Measurements from ENCODE around the gene TFAP2D.
A peak's percentile ranks its signal among the peaks of the same experiment; 100 is the strongest.

TFAP2D gene

GRCh38 chr6:50720623-50721022, 7.3 kb downstream of the TFAP2D start:
- peak; percentile 62 for DNase-seq (ENCODE audit: low spot score)

- DNase-seq (ENCODE audit: low spot score), result no peak
These were observed 8.7 kb downstream of the TFAP2D start for GRCh38 chr6:50721978-50722377.

GRCh38 chr6:50722829-50723554, 9.7 kb downstream of the TFAP2D start:
- DNase-seq (ENCODE audit: low spot score), result no peak

GRCh38 chr6:50724381-50725124, 11.2 kb downstream of the TFAP2D start:
- no peak for DNase-seq (ENCODE audit: low spot score)

- no peak for DNase-seq (ENCODE audit: low spot score)
These were observed 21.2 kb downstream of the TFAP2D start for GRCh38 chr6:50734488-50734887.

- DNase-seq (ENCODE audit: low spot score), result no peak
These were observed 28.8 kb downstream of the TFAP2D start for GRCh38 chr6:50742161-50742560.

GRCh38 chr6:50744976-50745375, 31.6 kb downstream of the TFAP2D start:
- no peak for DNase-seq (ENCODE audit: low spot score)

- DNase-seq (ENCODE audit: low spot score), result no peak
These were observed 49.5 kb downstream of the TFAP2D start for GRCh38 chr6:50762798-50763197.

GRCh38 chr6:50778696-50779095, 65.4 kb downstream of the TFAP2D start:
- no peak for DNase-seq (ENCODE audit: low spot score)

GRCh38 chr6:50780382-50780781, 67.1 kb downstream of the TFAP2D start:
- DNase-seq (ENCODE audit: low spot score), result no peak

- no peak for DNase-seq (ENCODE audit: low spot score)
These were observed 72.6 kb downstream of the TFAP2D start for GRCh38 chr6:50785921-50786320.

- peak; percentile 56 for DNase-seq (ENCODE audit: low spot score)
These were observed 78.7 kb downstream of the TFAP2D start for GRCh38 chr6:50791900-50792508.

- no peak for DNase-seq (ENCODE audit: low spot score)
These were observed 79.4 kb downstream of the TFAP2D start for GRCh38 chr6:50792771-50793170.

- DNase-seq (ENCODE audit: low spot score), result no peak
These were observed 82.2 kb downstream of the TFAP2D start for GRCh38 chr6:50795574-50795973.

- no peak for DNase-seq (ENCODE audit: low spot score)
These were observed 91.0 kb downstream of the TFAP2D start for GRCh38 chr6:50804283-50804682.

GRCh38 chr6:50807035-50807434, 93.7 kb downstream of the TFAP2D start:
- no peak for DNase-seq (ENCODE audit: low spot score)

GRCh38 chr6:50815436-50816114, 102.2 kb downstream of the TFAP2D start:
- DNase-seq (ENCODE audit: low spot score), result no peak

GRCh38 chr6:50816115-50816675, 102.9 kb downstream of the TFAP2D start:
- peak; percentile 67 for DNase-seq (ENCODE audit: low spot score)

GRCh38 chr6:50816947-50817645, 103.8 kb downstream of the TFAP2D start:
- DNase-seq (ENCODE audit: low spot score), result no peak

GRCh38 chr6:50817646-50817950, 104.3 kb downstream of the TFAP2D start:
- no peak for DNase-seq (ENCODE audit: low spot score)

- DNase-seq (ENCODE audit: low spot score), result no peak
These were observed 104.7 kb downstream of the TFAP2D start for GRCh38 chr6:50818020-50818419.

- DNase-seq (ENCODE audit: low spot score), result no peak
These were observed 105.3 kb downstream of the TFAP2D start, which contains the start of gene TFAP2B for GRCh38 chr6:50818673-50819072. Gene TFAP2B, plus strand, starts transcription at chr6:50818871. Its CDS starts 21 bp downstream, at chr6:50818892.

Data from iPS-NIHi11 (cell line).